ENCODE measurements around the gene LCORL.
"Not testable (repeated sequence)": the region's sequence is repeated elsewhere in the genome, so short reads cannot be mapped to it uniquely, and the experiment has no call there.

The LCORL gene

GRCh38 chr4:18014269-18014668 is 7.3 kb downstream of the LCORL start:
- DNase-seq, result no peak

GRCh38 chr4:18012807-18013462 is 8.6 kb downstream of the LCORL start:
- DNase-seq, result no peak

GRCh38 chr4:18012134-18012806 is 9.3 kb downstream of the LCORL start:
- DNase-seq, result no peak

GRCh38 chr4:18007625-18008024 is 13.9 kb downstream of the LCORL start:
- DNase-seq, result no peak

DNA sequence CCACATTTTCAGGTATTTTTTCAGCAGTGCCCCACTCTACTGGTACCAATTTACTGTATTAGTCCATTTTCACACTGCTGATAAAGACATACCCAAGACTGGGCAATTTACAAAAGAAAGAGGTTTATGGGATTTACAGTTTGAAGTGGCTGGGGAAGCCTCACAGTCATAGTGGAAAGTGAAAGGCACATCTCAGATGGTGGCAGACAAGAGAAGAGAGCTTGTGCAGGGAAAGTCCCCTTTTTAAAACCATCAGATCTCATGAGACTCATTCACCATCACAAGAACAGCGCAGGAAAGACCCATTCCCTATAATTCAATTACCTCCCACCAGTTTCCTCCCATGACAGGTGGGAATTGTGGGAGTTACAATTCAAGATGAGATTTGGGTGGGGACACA is 15.1 kb downstream of the LCORL start:
- DNase-seq, result not testable (repeated sequence)

GRCh38 chr4:17997129-17997528 is 24.4 kb downstream of the LCORL start:
- no peak for DNase-seq

GRCh38 chr4:17995165-17995564 is 26.4 kb downstream of the LCORL start:
- DNase-seq, result no peak

GRCh38 chr4:17985832-17986231 is 35.7 kb downstream of the LCORL start:
- no peak for DNase-seq

DNA sequence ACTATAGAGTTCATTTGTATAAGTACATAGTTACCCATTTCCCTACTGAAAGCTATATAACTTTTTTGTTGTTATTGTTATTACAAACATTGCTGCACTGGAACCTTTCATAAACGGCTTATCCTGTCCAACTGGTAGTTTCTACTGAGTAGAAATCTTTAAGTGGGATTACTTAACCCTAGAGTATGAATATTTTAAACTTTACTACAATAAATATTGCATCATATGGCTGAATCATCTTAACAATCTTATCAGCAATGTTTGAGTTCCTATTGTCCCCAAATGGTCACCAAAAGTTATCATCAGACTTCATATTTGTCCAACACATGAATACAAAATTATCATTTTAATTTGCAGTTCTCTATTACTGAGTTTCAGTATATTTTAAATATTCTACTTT is 40.5 kb downstream of the LCORL start:
- no peak for DNase-seq

DNA sequence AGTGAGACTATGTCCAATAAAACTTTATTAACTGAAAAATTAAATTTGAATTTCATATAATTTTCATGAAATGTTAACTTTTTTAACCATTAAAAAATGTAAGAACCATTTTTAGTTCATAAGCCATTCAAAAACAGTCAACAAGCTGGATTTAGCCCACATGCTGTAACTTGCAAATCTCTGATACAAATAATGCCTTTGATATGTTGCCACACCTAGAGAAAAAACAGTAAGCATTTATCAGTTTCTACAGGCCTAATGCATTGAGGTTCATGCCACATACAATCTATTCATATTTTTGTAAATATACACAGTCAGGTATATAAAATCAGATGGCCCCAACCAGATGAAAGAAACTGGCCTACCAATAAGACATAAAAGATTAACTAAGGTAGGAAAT is 52.8 kb downstream of the LCORL start:
- DNase-seq, result no peak

DNA sequence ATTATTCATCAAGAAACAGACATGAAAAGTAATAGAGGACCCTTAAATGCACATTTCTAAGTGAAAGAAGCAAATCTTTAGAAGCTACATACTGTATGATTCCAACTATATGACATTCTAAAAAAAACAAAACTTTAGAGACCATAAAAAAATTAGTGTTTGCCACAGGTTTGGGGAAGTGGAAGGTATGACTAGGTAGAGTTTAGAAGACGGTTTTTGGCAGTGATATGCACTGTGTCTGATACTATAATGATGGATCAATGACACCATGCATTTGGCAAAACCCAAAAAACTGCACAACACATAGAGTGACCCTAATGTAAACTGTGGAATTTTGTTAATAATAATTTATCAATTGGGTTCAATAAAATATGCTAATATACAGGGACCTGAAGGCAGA is 54.5 kb downstream of the LCORL start:
- DNase-seq, result no peak

GRCh38 chr4:17966312-17966711 is 55.2 kb downstream of the LCORL start:
- no peak for DNase-seq

DNA sequence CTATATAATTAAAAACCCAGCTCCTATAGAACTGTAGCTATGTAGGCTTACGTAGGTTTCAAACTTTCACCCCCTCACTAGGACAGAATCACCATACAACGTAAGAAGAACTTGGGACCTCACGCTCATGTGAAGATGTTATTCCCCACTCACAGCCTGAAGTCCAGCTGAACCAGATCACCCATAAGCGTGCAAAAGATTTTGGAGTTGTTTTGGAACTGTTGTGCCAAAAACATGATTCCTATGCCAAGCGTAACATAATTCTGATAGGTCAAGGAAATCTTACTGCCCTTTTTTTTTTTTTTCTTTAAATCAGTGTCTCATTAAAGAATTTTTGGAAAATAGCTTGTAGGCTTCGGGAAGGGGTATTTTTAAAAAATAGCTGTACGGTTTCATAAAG is 57.0 kb downstream of the LCORL start:
- no peak for DNase-seq

DNA sequence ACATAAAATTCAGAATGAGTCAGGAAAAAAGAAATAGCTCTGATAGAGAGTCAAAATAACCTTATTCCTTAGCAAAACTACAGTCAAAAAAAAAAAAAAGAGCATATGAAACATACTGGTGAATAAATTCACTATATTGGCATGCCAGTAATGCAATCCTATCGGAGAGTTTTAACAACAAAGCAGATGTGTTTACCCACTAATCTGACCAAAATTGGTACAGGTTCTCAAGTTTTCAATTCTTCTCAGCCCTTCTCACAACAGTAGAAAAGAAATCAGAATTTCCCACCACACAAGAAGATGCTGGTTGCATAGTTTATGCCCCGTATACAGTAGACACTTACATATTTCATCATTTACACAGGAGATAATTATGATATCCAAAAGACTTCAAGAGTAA is 59.4 kb downstream of the LCORL start:
- DNase-seq, result no peak

- DNase-seq, result no peak
Observed at GRCh38 chr4:17961249-17961648, 60.3 kb downstream of the LCORL start.

DNA sequence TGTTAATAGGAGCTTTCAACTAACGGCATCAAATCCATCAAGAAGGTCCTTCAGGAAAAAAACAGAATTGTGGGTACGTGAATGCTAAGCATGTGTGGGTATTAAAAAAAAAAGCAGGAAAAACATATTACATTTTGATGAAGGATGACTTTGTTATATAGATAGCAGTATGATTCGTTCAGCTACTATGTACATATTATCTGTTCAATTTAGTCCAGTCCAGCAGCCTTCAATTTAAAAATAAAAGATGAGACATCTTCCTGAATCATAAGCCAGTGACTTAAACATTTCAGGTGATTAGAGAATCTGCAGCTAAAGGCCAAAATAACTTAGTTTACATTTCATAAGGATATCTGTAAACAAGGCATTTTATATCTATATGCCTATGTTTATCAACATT is 63.4 kb downstream of the LCORL start:
- DNase-seq, result no peak

GRCh38 chr4:17957688-17958087 is 63.9 kb downstream of the LCORL start:
- DNase-seq, result no peak

DNA sequence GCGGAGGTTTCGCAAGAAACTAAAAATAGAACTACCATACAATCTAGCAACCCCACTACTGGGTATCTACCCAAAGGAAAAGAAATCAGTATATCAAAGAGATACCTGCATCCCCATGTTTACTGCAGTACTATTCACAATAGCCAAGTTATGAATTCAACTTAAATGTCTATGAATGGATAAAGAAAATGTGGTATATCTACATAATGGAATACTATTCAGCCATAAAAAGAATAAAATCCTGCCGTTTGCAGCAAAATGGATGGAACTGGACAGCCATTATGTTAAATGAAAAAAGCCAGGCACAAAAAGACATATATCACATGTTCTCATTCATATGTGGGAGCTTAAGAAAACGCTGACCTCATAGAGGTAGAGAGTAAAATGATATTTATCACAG is 65.3 kb downstream of the LCORL start:
- no peak for DNase-seq

DNA sequence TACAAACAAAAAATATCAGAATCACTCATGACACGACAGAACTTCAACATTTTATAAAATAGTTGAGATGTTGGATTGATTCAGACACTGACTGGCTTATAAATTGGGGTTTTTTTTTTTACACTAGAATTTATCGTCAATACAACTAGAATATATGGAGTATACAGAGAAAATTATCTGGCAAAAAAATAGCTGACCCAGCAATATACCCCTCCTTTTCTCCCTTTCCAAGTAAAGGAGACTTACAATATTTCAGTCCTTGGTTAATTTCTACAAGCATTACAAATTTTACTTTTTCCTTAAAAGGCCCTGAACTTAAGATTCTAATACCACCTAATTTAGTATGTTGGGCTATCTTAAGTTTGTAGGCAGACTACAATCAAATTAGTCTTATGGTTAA is 76.3 kb downstream of the LCORL start:
- no peak for DNase-seq

GRCh38 chr4:17941731-17942130 is 79.8 kb downstream of the LCORL start:
- no peak for DNase-seq

GRCh38 chr4:17939054-17939453 is 82.5 kb downstream of the LCORL start:
- DNase-seq, result no peak

DNA sequence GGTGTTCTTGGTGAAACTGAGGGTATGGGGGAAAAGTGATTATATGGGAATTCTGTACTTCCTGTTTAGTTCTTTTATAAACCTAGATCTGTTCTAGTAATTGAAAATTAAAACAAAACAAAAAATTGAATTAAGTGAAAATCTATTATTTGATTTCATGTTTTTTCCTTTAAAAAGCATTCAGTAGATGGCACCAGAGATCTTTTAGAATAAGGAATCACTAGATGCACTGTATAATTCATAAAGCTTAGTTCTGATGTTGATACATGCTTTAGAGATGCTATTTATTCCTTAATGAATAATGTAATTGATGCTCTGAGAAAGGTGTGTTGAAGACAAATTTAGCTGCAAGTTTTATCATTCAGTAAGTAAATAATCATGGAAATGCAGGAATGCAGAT is 87.3 kb downstream of the LCORL start:
- no peak for DNase-seq

DNA sequence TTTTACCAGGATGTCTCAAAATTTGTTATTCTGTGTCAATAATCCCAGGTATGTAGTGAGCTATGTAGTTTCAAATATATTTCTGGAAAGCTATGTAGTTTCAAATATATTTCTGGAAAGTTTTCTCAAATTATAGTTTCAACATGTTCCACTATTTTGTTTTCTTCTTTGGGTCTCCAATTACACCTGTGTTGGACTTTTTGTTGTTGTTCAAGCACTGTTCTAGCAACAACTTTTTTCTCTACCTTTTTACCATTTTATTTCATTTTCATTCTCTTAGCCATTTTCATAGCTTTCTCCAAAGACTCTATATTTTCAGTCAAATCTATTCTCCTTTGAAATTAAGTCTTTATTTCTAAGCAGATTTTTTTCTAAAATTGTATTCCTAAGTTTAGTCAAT is 88.4 kb downstream of the LCORL start:
- DNase-seq, result no peak

DNA sequence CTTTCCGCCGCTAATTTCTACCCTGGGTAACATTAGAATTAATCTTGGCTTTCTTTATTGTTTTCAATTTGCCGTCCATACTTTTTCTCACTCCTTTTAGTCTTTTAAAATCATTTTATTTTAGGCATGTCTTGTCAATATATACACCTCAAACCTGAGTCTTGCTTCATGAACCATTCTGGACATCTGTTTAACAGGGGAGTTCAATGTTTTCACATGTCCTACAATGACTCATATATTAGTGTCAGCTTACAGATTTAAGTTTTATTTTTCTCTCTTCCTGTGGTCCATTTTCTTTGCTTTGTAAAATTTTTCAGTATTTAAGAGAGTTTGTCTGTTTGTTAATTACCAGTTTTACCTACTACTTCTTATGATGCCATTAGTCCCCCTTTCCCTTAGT is 89.5 kb downstream of the LCORL start:
- DNase-seq, result no peak

DNA sequence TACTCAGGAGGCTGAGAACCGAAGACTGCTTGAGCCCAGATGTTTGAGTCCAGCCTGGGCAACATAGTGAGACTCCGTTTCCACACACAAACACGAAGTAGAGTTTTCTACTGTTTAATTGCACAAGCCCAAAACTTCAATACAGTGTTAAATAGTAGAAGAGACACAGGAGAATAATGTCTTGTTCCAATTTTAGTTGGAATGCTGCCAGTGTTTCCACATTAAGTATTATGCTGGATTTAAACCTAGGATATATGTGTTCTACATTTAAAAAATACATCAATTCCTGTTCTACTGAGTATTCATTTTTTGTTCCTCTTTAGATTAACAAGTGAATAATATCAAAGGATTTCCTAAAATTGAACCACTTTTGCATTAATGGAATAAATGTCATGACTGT is 91.3 kb downstream of the LCORL start:
- DNase-seq, result no peak
